HCT116 (cell line): ENCODE results near the gene SARS2. TPM values are rescaled to one million over a fixed set of nuclear protein-coding genes. Genes with fewer than 3 reads are reported as not detected.

ENCODE experiments used
- ATAC-seq: fragments of 200-7000 bp; cut with Tn5 transposase; 2 replicates; pipeline ENCODE4 v1.9.1; 2020; ENCODE audit warnings: mild to moderate bottlenecking, moderate library complexity
- BruUV-seq: library from RNA; stranded (reverse); fragments of 400-500 nt; replicated peaks from 2 replicates; lab custom pipeline; 2021; lab: Mats Ljungman, UMichigan
- CTCF ChIA-PET: fragments of 300-600 bp; sonication (Branson Sonifier 250); formaldehyde crosslinking; loops from one replicate; lab custom pipeline; 2021; ENCODE audit warnings: antibody characterized with exemption; lab: Charles Lee
- POLR2A ChIA-PET: fragments of 300-600, 350-600 bp; sonication (Branson Sonifier 250); formaldehyde crosslinking; loops from one replicate; lab custom pipeline; 2021; ENCODE audit warnings: antibody characterized with exemption; lab: Charles Lee
- RAD21 ChIA-PET, 2 experiments: fragments of 300-600 bp; sonication (Branson Sonifier 250); formaldehyde crosslinking; loops; one replicate each; lab custom pipeline; 2023; ENCODE audit warnings: low total read pairs in 2 of 2; ENCODE audit not compliant: uncharacterized antibody in 2 of 2, unreplicated experiment in 2 of 2, low non-redundant PET in 1 of 2; lab: Charles Lee
- DNase-seq: peaks from one replicate; pipeline ENCODE4 v3.0.0-alpha.2; 2010; ENCODE audit warnings: low read depth, low spot score
- H2AFZ ChIP-seq: fragments of 200-600 bp; shearing (Covaris generic), sonication (generic); 2 replicates; pipeline ENCODE4 v1.6.1; 2017; ENCODE audit warnings: low read depth, mixed run types, mixed read lengths, antibody characterized with exemption, low read length; ENCODE audit not compliant: poor library complexity, severe bottlenecking
- H3K27ac ChIP-seq: 2 replicates; pipeline ENCODE4 v1.5.1; 2012; ENCODE audit warnings: low read depth, low read length
- H3K27me3 ChIP-seq: fragments of 200-600 bp; sonication (generic); 2 replicates; pipeline ENCODE4 v1.6.1; 2016; ENCODE audit warnings: mixed run types, low read length, mixed read lengths; ENCODE audit not compliant: insufficient read depth
- H3K36me3 ChIP-seq, 2 experiments: fragments of 200-500 bp in 1 of 2; fragments of 200-600 bp in 1 of 2; sonication (Bioruptor generic) in 1 of 2; sonication (generic) in 1 of 2; 2 replicates each; pipeline versions ENCODE4 v1.5.1 to v1.6.1; 2014 to 2016; ENCODE audit warnings: low read length in 2 of 2, inconsistent platforms in 1 of 2, mixed read lengths in 1 of 2, mixed run types in 1 of 2; ENCODE audit not compliant: insufficient read depth in 2 of 2, control insufficient read depth in 1 of 2
- H3K4me1 ChIP-seq, 2 experiments: fragments of 200-600 bp in 1 of 2; sonication (generic) in 1 of 2; 2 replicates each; pipeline versions ENCODE4 v1.5.1 to v1.6.1; 2012 to 2017; ENCODE audit warnings: low read length in 2 of 2, inconsistent platforms in 1 of 2, mild to moderate bottlenecking in 1 of 2, mixed read lengths in 1 of 2, mixed run types in 1 of 2, moderate library complexity in 1 of 2; ENCODE audit not compliant: insufficient read depth in 2 of 2, control insufficient read depth in 1 of 2
- H3K4me2 ChIP-seq: fragments of 200-600 bp; sonication (generic); 2 replicates; pipeline ENCODE4 v1.6.1; 2017; ENCODE audit warnings: mixed run types, low read length, mixed read lengths
- H3K4me3 ChIP-seq, 2 experiments: fragments of 200-600 bp in 1 of 2; sonication (generic) in 1 of 2; replicated peaks in 1 of 2; 2 replicates each; pipeline ENCODE4 v1.5.1; 2011 to 2016; ENCODE audit warnings: low read length in 2 of 2, control low read depth in 1 of 2, low read depth in 1 of 2, mild to moderate bottlenecking in 1 of 2, mixed read lengths in 1 of 2, mixed run types in 1 of 2
- H3K79me2 ChIP-seq: fragments of 200-600 bp; sonication (generic); 2 replicates; pipeline ENCODE4 v1.6.1; 2017; ENCODE audit warnings: mild to moderate bottlenecking, mixed run types, low read length, moderate library complexity, mixed read lengths; ENCODE audit not compliant: insufficient read depth
- H3K9ac ChIP-seq: fragments of 200-600 bp; sonication (generic); 2 replicates; pipeline ENCODE4 v1.6.1; 2016; ENCODE audit warnings: low read length, mixed read lengths
- H3K9me2 ChIP-seq: fragments of 200-600 bp; sonication (generic), shearing (Covaris generic); 2 replicates; pipeline ENCODE4 v1.6.1; 2017; ENCODE audit warnings: mixed run types, mild to moderate bottlenecking, moderate library complexity; ENCODE audit not compliant: insufficient read depth
- H3K9me3 ChIP-seq, 2 experiments: fragments of 200-500 bp in 1 of 2; fragments of 200-600 bp in 1 of 2; sonication (Bioruptor generic) in 1 of 2; sonication (generic) in 1 of 2; 2 replicates each; pipeline ENCODE4 v1.6.1; 2014 to 2017; ENCODE audit warnings: low read length in 2 of 2, mixed read lengths in 2 of 2, inconsistent platforms in 1 of 2, low read depth in 1 of 2, mild to moderate bottlenecking in 1 of 2, mixed run types in 1 of 2, moderate library complexity in 1 of 2; ENCODE audit not compliant: control insufficient read depth in 1 of 2, insufficient read depth in 1 of 2
- H4K20me1 ChIP-seq: fragments of 200-600 bp; sonication (generic), shearing (Covaris generic); 2 replicates; pipeline ENCODE4 v1.6.1; 2017; ENCODE audit warnings: mixed run types, mild to moderate bottlenecking, moderate library complexity; ENCODE audit not compliant: insufficient read depth
- CEBPB ChIP-seq: IDR thresholded peaks from 2 replicates; pipeline ENCODE4 v1.6.1; 2012; ENCODE audit warnings: low read depth
- CTCF ChIP-seq, 3 experiments: fragments of 200-600 bp in 1 of 3; sonication (generic) in 1 of 3; IDR thresholded peaks in 2 of 3; conservative IDR thresholded peaks in 1 of 3; 2 replicates each; pipeline ENCODE4 v1.5.1; 2012 to 2017; ENCODE audit warnings: low read depth in 2 of 3, low read length in 2 of 3, antibody characterized with exemption in 1 of 3, borderline replicate concordance in 1 of 3, control low read depth in 1 of 3, mild to moderate bottlenecking in 1 of 3, mixed read lengths in 1 of 3, mixed run types in 1 of 3, moderate library complexity in 1 of 3; ENCODE audit not compliant: insufficient read depth in 1 of 3
- EZH2 ChIP-seq: fragments of 200-600 bp; sonication (generic); IDR thresholded peaks from 2 replicates; pipeline ENCODE4 v1.6.1; 2017; ENCODE audit warnings: antibody characterized with exemption, mixed run types
- RAD21 ChIP-seq: IDR thresholded peaks from 2 replicates; pipeline ENCODE4 v1.6.1; 2012; ENCODE audit warnings: low read depth, mild to moderate bottlenecking
- REST ChIP-seq: IDR thresholded peaks from 2 replicates; pipeline ENCODE4 v1.6.1; 2012; ENCODE audit warnings: low read depth
- ZBTB33 ChIP-seq: IDR thresholded peaks from 2 replicates; pipeline ENCODE4 v1.6.1; 2011; ENCODE audit warnings: mild to moderate bottlenecking, low read length, moderate library complexity; ENCODE audit not compliant: insufficient replicate concordance; ENCODE audit errors: extremely low read depth
- intact Hi-C: fragments of 100-400 bp; cut with micrococcal nuclease; formaldehyde crosslinking; loops from 2 replicates; pipeline ENCODE4 v1.10.0; 2022
- total RNA-seq: library from RNA; stranded (reverse); gene quantifications from one replicate; pipeline ENCODE4 v1.2.1, GENCODE V29; 2021; ENCODE audit not compliant: unreplicated experiment

SARS2 gene
- total RNA-seq, 1 experiment from 2014 or later, result 58.2 TPM

DNA sequence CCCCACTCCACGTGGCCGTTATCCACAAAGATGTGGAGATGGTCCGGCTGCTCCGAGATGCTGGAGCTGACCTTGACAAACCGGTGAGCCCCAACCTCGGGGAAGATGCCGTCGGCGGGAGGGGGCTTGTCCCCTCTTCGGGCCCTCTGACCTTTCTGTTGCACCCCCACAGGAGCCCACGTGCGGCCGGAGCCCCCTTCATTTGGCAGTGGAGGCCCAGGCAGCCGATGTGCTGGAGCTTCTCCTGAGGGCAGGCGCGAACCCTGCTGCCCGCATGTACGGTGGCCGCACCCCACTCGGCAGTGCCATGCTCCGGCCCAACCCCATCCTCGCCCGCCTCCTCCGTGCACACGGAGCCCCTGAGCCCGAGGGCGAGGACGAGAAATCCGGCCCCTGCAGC is 23.3 kb downstream of the SARS2 start (continued):
- TF ChIP-seq ZBTB33, result no peak
- no peak for TF ChIP-seq REST

DNA sequence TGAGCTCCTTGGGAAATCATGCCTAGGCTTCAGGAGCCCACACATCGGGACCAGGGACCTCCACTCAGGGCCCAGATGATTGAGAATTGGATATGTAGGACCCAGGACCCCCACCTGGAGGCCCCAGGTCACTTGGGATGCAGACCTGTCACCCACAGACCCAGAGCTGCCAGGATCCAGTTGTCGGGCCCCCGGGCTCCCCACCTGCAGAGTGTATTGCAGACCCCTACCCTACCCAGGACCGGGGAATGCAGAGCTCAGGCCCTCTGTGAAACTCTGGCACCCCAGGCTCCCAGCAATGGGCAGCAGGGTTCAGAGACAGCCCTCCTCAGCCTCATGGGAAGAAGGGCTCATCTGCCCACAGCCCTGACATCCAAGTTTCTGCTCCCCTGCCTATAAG is 24.9 kb downstream of the SARS2 start:
- H3K27ac ChIP-seq, result no peak overlapping the region
- no peak overlapping the region for H2AFZ ChIP-seq
- H3K9ac ChIP-seq, result no peak overlapping the region
- peaks cover 0 to 5% of the 10 kb centered on the region in 2 experiments; a peak in 1 of 4 replicates for H3K9me3 ChIP-seq
- ChIA-PET POLR2A (no interaction called here), RAD21 (no interaction called here), CTCF (interaction anchor here (0.6 to 0.9 kb wide), 2 partner anchors 24 to 25 kb away, joined by 3 to 4 read pairs; partner anchors contain the start of genes MRPS12 and SARS2)
- BruUV-seq, result no TSS peak
- H3K9me2 ChIP-seq, result no peaks in the 10 kb centered on the region
- no peak overlapping the region for H3K4me2 ChIP-seq
- ATAC-seq (no peak), DNase-seq (no peak)
- H3K4me3 ChIP-seq, result no peak overlapping the region
- intact Hi-C loops, result no loop called here
- no peaks in the 10 kb centered on the region for H4K20me1 ChIP-seq
- H3K79me2 ChIP-seq, result peaks cover 14% of the 10 kb centered on the region
- H3K27me3 ChIP-seq, result no peaks in the 10 kb centered on the region
- peaks cover 0 to 3% of the 10 kb centered on the region in 2 experiments; a peak in 1 of 4 replicates for H3K4me1 ChIP-seq
- peaks cover 0 to 16% of the 10 kb centered on the region in 2 experiments; a peak in 1 of 4 replicates for H3K36me3 ChIP-seq
- TF ChIP-seq CEBPB (no peak), REST (no peak), EZH2 (no peak), RAD21 (no peak), CTCF (IDR thresholded peaks at IDR 0.05 in 2 of 3, conservative IDR thresholded peaks at IDR 0.05 in 1 of 3; ENCODE audit: borderline replicate concordance in 1 of 3, insufficient read depth in 1 of 3, low read depth in 2 of 3, low read length in 2 of 3) (no peak)
